GM12878 (cell line): Measurements from ENCODE around the gene CHRM5. TPM values are rescaled to one million over a fixed set of nuclear protein-coding genes. Genes with fewer than 3 reads are reported as not detected.

Experiments used
- ATAC-seq: fragments of 200-7000 bp; cut with Tn5 transposase; 3 replicates; pipeline ENCODE4 v1.9.1; 2020; ENCODE audit warnings: mild to moderate bottlenecking, moderate library complexity
- BruUV-seq: library from RNA; stranded (reverse); fragments of 400-500 nt; replicated peaks from 2 replicates; lab custom pipeline; 2021; lab: Mats Ljungman, UMichigan
- CTCF ChIA-PET: fragments of 300-600 bp; sonication (Branson Sonifier 250); formaldehyde crosslinking; extraction: SDS; loops from one replicate; lab custom pipeline; 2021; ENCODE audit warnings: inconsistent platforms; lab: Yijun Ruan, JAX
- POLR2A ChIA-PET: fragments of 350-600 bp; formaldehyde crosslinking; extraction: SDS; loops from one replicate; lab custom pipeline; 2021; ENCODE audit warnings: inconsistent platforms; lab: Charles Lee
- RAD21 ChIA-PET: fragments of 300-600 bp; sonication (Branson Sonifier 250); formaldehyde crosslinking; loops from one replicate; lab custom pipeline; 2023; ENCODE audit warnings: antibody characterized with exemption; ENCODE audit not compliant: unreplicated experiment; lab: Charles Lee
- SMC1A ChIA-PET: fragments of 300-600 bp; sonication (Branson Sonifier 250); formaldehyde crosslinking; loops from one replicate; lab custom pipeline; 2023; ENCODE audit not compliant: unreplicated experiment, uncharacterized antibody; lab: Charles Lee
- DNase-seq: peaks from one replicate; pipeline ENCODE4 v3.0.0-alpha.2; 2011; ENCODE audit warnings: low read depth, low spot score
- FAIRE-seq: peaks from 3 replicates; lab custom pipeline; 2011; peaks lifted over from hg19 to GRCh38; lab: Jason Lieb, UNC
- H2AFZ ChIP-seq: 2 replicates; pipeline ENCODE4 v1.6.0; 2011; ENCODE audit warnings: low read depth, low read length, control low read depth; ENCODE audit not compliant: control insufficient read depth
- H3K27ac ChIP-seq: 2 replicates; pipeline ENCODE4 v1.5.1; 2011; ENCODE audit warnings: control low read depth; ENCODE audit not compliant: control insufficient read depth, insufficient read depth
- H3K27me3 ChIP-seq, 2 experiments: replicated peaks in 1 of 2; 2 replicates each; pipeline versions ENCODE4 v1.6.0 to v1.6.1; 2011; ENCODE audit warnings: low read length in 1 of 2; ENCODE audit not compliant: control insufficient read depth in 2 of 2, insufficient read depth in 2 of 2
- H3K36me3 ChIP-seq, 2 experiments: 2 replicates each; pipeline ENCODE4 v1.5.1; 2011; ENCODE audit warnings: low read length in 1 of 2; ENCODE audit not compliant: control insufficient read depth in 2 of 2, insufficient read depth in 2 of 2
- H3K4me1 ChIP-seq: 2 replicates; pipeline ENCODE4 v1.6.1; 2011; ENCODE audit warnings: mild to moderate bottlenecking, low read length, moderate library complexity, mixed read lengths; ENCODE audit not compliant: control insufficient read depth, insufficient read depth
- H3K4me2 ChIP-seq: 2 replicates; pipeline ENCODE4 v1.6.0; 2011; ENCODE audit warnings: control low read depth; ENCODE audit not compliant: control insufficient read depth, insufficient read depth
- H3K4me3 ChIP-seq: fragments of 200-600 bp; sonication (generic); 2 replicates; pipeline ENCODE4 v1.5.1; 2016
- H3K79me2 ChIP-seq: 2 replicates; pipeline ENCODE4 v1.6.0; 2011; ENCODE audit warnings: low read length; ENCODE audit not compliant: control insufficient read depth, insufficient read depth
- H3K9ac ChIP-seq: 2 replicates; pipeline ENCODE4 v1.8.0; 2011; ENCODE audit warnings: low read length, control low read depth, mixed read lengths; ENCODE audit not compliant: control insufficient read depth, insufficient read depth
- H3K9me3 ChIP-seq: replicated peaks from 3 replicates; pipeline ENCODE4 v1.5.1; 2011; ENCODE audit warnings: mild to moderate bottlenecking, low read length; ENCODE audit not compliant: control insufficient read depth, insufficient read depth
- H4K20me1 ChIP-seq: 2 replicates; pipeline ENCODE4 v1.6.0; 2011; ENCODE audit not compliant: control insufficient read depth, insufficient read depth
- ATF7 ChIP-seq: fragments of 450-650 bp; IDR thresholded peaks from 2 replicates; pipeline ENCODE4 v1.6.1; 2016; ENCODE audit warnings: low read depth, mild to moderate bottlenecking
- HCFC1 ChIP-seq: fragments of 150-350 bp; IDR thresholded peaks from 2 replicates; pipeline ENCODE4 v1.6.1; 2014; ENCODE audit warnings: low read length
- NBN ChIP-seq: fragments of 450-650 bp; IDR thresholded peaks from 2 replicates; pipeline ENCODE4 v1.6.1; 2016
- SMAD5 ChIP-seq: IDR thresholded peaks from 2 replicates; pipeline ENCODE4 v1.6.1; 2016; ENCODE audit warnings: antibody characterized with exemption, low read depth
- TBL1XR1 ChIP-seq: IDR thresholded peaks from 2 replicates; pipeline ENCODE4 v1.6.1; 2012; ENCODE audit warnings: low read depth, low read length, improper control_type of control experiment
- ZNF207 ChIP-seq: fragments of 450-650 bp; IDR thresholded peaks from 2 replicates; pipeline ENCODE4 v1.6.1; 2014; ENCODE audit warnings: antibody characterized with exemption, mild to moderate bottlenecking, borderline replicate concordance
- WGBS: methylation state at CpG from one replicate; pipeline ENCODE4 v1.1.6; 2016; ENCODE audit warnings: low lambda C conversion rate; ENCODE audit not compliant: insufficient replicate concordance, insufficient coverage; ENCODE audit errors: missing lambda C conversion rate; 5-methylcytosine and 5-hydroxymethylcytosine counted together
- in situ Hi-C: fragments of 300-500 bp; cut with MboI; formaldehyde crosslinking; loops from 9 replicates; pipeline ENCODE4 v1.14.3; 2018; ENCODE audit warnings: mixed read lengths
- intact Hi-C: fragments of 100-400 bp; cut with micrococcal nuclease; formaldehyde crosslinking; loops from one replicate; pipeline ENCODE4 v1.14.2; 2022; ENCODE audit not compliant: unreplicated experiment
- polyA plus RNA-seq, 11 experiments: library from polyadenylated mRNA; depleted of rRNA in 4 of 11; unstranded in 6 of 11; stranded (reverse) in 5 of 11; fragments of >200 nt; fragmentation: Nextera tagmentation in 4 of 11; fragmentation: Illumina TruSeq in 1 of 11; extraction: Ambion mirVana in 4 of 11; extraction: Trizol in 1 of 11; gene quantifications; 1 replicate in 1 of 11; 2 replicates in 10 of 11; pipeline versions ENCODE4 v1.2.1 to v1.2.3, GENCODE V29; 2011 to 2016; ENCODE audit warnings: inconsistent platforms in 2 of 11, missing spikeins in 2 of 11, low read depth in 1 of 11
- total RNA-seq, 4 experiments: library from RNA; depleted of rRNA in 3 of 4; stranded (reverse); fragments of >200 nt in 3 of 4; fragmentation: Illumina TruSeq in 1 of 4; extraction: Trizol in 1 of 4; gene quantifications; 2 replicates each; pipeline versions ENCODE4 v1.2.1 to v1.2.3, GENCODE V29; 2013 to 2021
- TF ChIP-seq, protein P1 (sequence below): fragments of 150-350 bp; IDR thresholded peaks from 2 replicates; pipeline ENCODE4 v1.6.1; 2014; ENCODE audit warnings: mild to moderate bottlenecking, low read depth, low read length
- TF ChIP-seq, protein P2 (sequence below): IDR thresholded peaks from 2 replicates; pipeline ENCODE4 v1.6.1; 2012; ENCODE audit warnings: mild to moderate bottlenecking, low read depth, low read length

CHRM5 gene
- total and polyA plus RNA-seq, 10 of the 15 experiments (the other 5 are each of a cell fraction or from before 2014, with no cell fraction given), result 0.01 to 0.10 (median 0.04) TPM; not detected in 6

DNA sequence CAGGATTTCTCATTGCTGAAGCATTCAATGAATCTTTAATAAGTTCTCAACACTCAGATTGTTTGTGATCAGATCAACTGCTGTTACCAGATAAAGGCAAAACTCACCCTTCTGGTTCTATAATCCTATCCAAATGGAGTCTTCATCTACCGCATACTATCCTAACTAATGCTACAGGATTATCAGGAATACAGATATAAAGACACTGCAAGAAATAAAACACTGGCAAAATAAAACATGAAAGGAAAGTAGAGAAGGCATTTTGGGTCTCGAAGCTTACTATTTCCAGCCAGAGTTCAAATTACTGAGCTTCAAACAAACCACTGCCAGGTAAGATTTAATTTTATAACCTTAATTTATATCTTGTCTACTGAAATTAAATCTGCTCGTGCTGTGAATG is 524 bp downstream of the CHRM5 start:
- FAIRE-seq, result no peak
- in situ Hi-C loops, result no loop called here
- Histone ChIP-seq H3K9me3 (no peaks in the 10 kb centered on the region), H3K4me3 (no peak overlapping the region), H3K36me3 (no peaks in the 10 kb centered on the region)
- ChIA-PET CTCF (interaction anchor here (0.9 to 2.8 kb wide), 4 partner anchors 14 to 1125 kb away, joined by 3 to 26 read pairs (median 3); no protein-coding TSS in a partner anchor), POLR2A (no interaction called here)
- BruUV-seq, result no TSS peak
- TF ChIP-seq SMAD5 (no peak), ATF7 (no peak), HCFC1 (no peak), NBN (no peak), ZNF207 (no peak), TBL1XR1 (no peak)
- TF ChIP-seq, protein P1, sequence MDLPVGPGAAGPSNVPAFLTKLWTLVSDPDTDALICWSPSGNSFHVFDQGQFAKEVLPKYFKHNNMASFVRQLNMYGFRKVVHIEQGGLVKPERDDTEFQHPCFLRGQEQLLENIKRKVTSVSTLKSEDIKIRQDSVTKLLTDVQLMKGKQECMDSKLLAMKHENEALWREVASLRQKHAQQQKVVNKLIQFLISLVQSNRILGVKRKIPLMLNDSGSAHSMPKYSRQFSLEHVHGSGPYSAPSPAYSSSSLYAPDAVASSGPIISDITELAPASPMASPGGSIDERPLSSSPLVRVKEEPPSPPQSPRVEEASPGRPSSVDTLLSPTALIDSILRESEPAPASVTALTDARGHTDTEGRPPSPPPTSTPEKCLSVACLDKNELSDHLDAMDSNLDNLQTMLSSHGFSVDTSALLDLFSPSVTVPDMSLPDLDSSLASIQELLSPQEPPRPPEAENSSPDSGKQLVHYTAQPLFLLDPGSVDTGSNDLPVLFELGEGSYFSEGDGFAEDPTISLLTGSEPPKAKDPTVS, result no peak
- TF ChIP-seq, protein P2, sequence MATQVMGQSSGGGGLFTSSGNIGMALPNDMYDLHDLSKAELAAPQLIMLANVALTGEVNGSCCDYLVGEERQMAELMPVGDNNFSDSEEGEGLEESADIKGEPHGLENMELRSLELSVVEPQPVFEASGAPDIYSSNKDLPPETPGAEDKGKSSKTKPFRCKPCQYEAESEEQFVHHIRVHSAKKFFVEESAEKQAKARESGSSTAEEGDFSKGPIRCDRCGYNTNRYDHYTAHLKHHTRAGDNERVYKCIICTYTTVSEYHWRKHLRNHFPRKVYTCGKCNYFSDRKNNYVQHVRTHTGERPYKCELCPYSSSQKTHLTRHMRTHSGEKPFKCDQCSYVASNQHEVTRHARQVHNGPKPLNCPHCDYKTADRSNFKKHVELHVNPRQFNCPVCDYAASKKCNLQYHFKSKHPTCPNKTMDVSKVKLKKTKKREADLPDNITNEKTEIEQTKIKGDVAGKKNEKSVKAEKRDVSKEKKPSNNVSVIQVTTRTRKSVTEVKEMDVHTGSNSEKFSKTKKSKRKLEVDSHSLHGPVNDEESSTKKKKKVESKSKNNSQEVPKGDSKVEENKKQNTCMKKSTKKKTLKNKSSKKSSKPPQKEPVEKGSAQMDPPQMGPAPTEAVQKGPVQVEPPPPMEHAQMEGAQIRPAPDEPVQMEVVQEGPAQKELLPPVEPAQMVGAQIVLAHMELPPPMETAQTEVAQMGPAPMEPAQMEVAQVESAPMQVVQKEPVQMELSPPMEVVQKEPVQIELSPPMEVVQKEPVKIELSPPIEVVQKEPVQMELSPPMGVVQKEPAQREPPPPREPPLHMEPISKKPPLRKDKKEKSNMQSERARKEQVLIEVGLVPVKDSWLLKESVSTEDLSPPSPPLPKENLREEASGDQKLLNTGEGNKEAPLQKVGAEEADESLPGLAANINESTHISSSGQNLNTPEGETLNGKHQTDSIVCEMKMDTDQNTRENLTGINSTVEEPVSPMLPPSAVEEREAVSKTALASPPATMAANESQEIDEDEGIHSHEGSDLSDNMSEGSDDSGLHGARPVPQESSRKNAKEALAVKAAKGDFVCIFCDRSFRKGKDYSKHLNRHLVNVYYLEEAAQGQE, result no peak
- TF ChIP-seq, all 136 proteins: peak for 0
- H3K9ac ChIP-seq, result no peak overlapping the region
- H4K20me1 ChIP-seq, result no peaks in the 10 kb centered on the region
- H3K27me3 ChIP-seq, result no peaks in the 10 kb centered on the region
- no peak for ATAC-seq
- DNase-seq, result no peak
- no peak overlapping the region for H3K4me2 ChIP-seq
- ChIA-PET SMC1A (interaction anchor here (0.6 to 1.1 kb wide), 3 partner anchors 11 to 238 kb away, joined by 3 to 4 read pairs (median 3); no protein-coding TSS in a partner anchor), RAD21 (no interaction called here)
- H3K79me2 ChIP-seq, result no peaks in the 10 kb centered on the region
- no peak overlapping the region for H2AFZ ChIP-seq
- intact Hi-C loops, result no loop called here
- WGBS, result 67% methylated on average over 3 of the region's 3 CpGs
- H3K4me1 ChIP-seq, result no peaks in the 10 kb centered on the region
- H3K27ac ChIP-seq, result no peak overlapping the region
